NCI-H774 (cell line): ENCODE measurements around the gene TM6SF1.
"Not testable (repeated sequence)": the region's sequence is repeated elsewhere in the genome, so short reads cannot be mapped to it uniquely, and the experiment has no call there.

Experiments
- DNase-seq: peaks from one replicate; lab custom pipeline; 2025; lab: John Stamatoyannopoulos, UW

The TM6SF1 gene

GRCh38 chr15:83088876-83089275, 18.6 kb upstream of the TM6SF1 start:
- no peak for DNase-seq

GRCh38 chr15:83090465-83090864, 17.0 kb upstream of the TM6SF1 start:
- no peak for DNase-seq

GRCh38 chr15:83091965-83092308, 15.5 kb upstream of the TM6SF1 start:
- not testable (repeated sequence) for DNase-seq

- DNase-seq = no peak
These were observed 15.0 kb upstream of the TM6SF1 start for GRCh38 chr15:83092309-83092976.

- no peak for DNase-seq
These were observed 12.9 kb upstream of the TM6SF1 start for GRCh38 chr15:83094583-83094982.

GRCh38 chr15:83098079-83098478, 9.4 kb upstream of the TM6SF1 start:
- DNase-seq = no peak

GRCh38 chr15:83099290-83099689, 8.2 kb upstream of the TM6SF1 start:
- no peak for DNase-seq

- no peak for DNase-seq
These were observed 7.3 kb upstream of the TM6SF1 start for GRCh38 chr15:83100097-83100646.

GRCh38 chr15:83102346-83102745, 5.1 kb upstream of the TM6SF1 start:
- no peak for DNase-seq

GRCh38 chr15:83104141-83104540, 3.3 kb upstream of the TM6SF1 start:
- no peak for DNase-seq

- no peak for DNase-seq
These were observed 2.0 kb upstream of the TM6SF1 start for GRCh38 chr15:83105440-83105839.

GRCh38 chr15:83107841-83108181, 366 bp downstream of the TM6SF1 start:
- DNase-seq = no peak

- DNase-seq = no peak
These were observed 1.1 kb downstream of the TM6SF1 start for GRCh38 chr15:83108266-83109219.

GRCh38 chr15:83109532-83109931, 2.1 kb downstream of the TM6SF1 start:
- no peak for DNase-seq

- DNase-seq = no peak
These were observed 2.9 kb downstream of the TM6SF1 start for GRCh38 chr15:83110381-83110780.

GRCh38 chr15:83111149-83111548, 3.7 kb downstream of the TM6SF1 start:
- DNase-seq = no peak

GRCh38 chr15:83112233-83112955, 4.9 kb downstream of the TM6SF1 start:
- no peak for DNase-seq

GRCh38 chr15:83112956-83113299, 5.5 kb downstream of the TM6SF1 start:
- no peak for DNase-seq

GRCh38 chr15:83113881-83114674, 6.6 kb downstream of the TM6SF1 start:
- DNase-seq = no peak

- no peak for DNase-seq
These were observed 7.4 kb downstream of the TM6SF1 start for GRCh38 chr15:83114856-83115255.

GRCh38 chr15:83115410-83115809, 8.0 kb downstream of the TM6SF1 start:
- no peak for DNase-seq
